ENCODE measurements around the gene MPP3. TPM values are rescaled to one million over a fixed set of nuclear protein-coding genes. Genes with fewer than 3 reads are reported as not detected.
"Not testable (repeated sequence)": the region's sequence is repeated elsewhere in the genome, so short reads cannot be mapped to it uniquely, and the experiment has no call there.

Gene MPP3
- total and polyA plus RNA-seq, 4 donors: 9.9 to 38.7 (median 24.6) TPM

DNA sequence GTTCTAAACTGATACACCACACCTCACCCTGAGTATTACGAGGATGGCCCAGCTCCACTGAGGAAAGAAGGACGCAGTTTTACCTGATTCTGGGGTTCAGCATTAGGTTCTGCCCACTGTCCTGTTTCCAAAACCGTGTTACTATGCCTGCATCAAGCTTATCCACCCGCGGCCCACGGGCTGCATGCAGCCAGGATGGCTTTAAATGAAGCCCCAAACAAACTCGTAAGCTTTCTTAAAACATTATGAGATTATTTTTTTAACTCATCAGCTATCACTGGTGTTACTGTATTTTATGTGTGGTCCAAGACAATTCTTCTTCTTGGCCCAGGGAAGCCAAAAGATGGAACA, 10.0 kb upstream of the MPP3 start:
- peaks cover 0 to 4% (median 0%) of the 10 kb centered on the region in 3 donors for H3K27me3 ChIP-seq (ENCODE audit: control insufficient read depth in 3 of 3, insufficient read depth in 3 of 3, low read length in 2 of 3)
- no peaks in the 10 kb centered on the region for H3K36me3 ChIP-seq (ENCODE audit: control insufficient read depth in 4 of 4, insufficient read depth in 4 of 4, low read length in 4 of 4)
- WGBS, 2 donors: 59 to 66% methylated on average over 7 of the region's 7 CpGs
- no peak overlapping the region for H3K27ac ChIP-seq (ENCODE audit: low read depth in 1 of 2, low read length in 1 of 2)
- peaks cover 0 to 7% (median 5%) of the 10 kb centered on the region in 5 donors for H3K4me1 ChIP-seq (ENCODE audit: control insufficient read depth in 5 of 5, insufficient read depth in 5 of 5, low read length in 5 of 5)
- H3K9ac ChIP-seq (ENCODE audit: insufficient read depth in 1 of 2, low read length in 2 of 2): no peak overlapping the region
- H3K4me3 ChIP-seq: no peak overlapping the region
- DNase-seq: no peak
- TF ChIP-seq, protein P1, sequence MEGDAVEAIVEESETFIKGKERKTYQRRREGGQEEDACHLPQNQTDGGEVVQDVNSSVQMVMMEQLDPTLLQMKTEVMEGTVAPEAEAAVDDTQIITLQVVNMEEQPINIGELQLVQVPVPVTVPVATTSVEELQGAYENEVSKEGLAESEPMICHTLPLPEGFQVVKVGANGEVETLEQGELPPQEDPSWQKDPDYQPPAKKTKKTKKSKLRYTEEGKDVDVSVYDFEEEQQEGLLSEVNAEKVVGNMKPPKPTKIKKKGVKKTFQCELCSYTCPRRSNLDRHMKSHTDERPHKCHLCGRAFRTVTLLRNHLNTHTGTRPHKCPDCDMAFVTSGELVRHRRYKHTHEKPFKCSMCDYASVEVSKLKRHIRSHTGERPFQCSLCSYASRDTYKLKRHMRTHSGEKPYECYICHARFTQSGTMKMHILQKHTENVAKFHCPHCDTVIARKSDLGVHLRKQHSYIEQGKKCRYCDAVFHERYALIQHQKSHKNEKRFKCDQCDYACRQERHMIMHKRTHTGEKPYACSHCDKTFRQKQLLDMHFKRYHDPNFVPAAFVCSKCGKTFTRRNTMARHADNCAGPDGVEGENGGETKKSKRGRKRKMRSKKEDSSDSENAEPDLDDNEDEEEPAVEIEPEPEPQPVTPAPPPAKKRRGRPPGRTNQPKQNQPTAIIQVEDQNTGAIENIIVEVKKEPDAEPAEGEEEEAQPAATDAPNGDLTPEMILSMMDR (IDR thresholded peaks at IDR 0.05; ENCODE audit: control extremely low read depth, extremely low read depth): no peak
- H3K9me3 ChIP-seq (ENCODE audit: control insufficient read depth in 4 of 4, insufficient read depth in 3 of 4, low read length in 3 of 4): no peaks in the 10 kb centered on the region
- ATAC-seq (ENCODE audit: insufficient read depth, low FRiP score): no peak

GRCh38 chr17:43842091-43842974, 9.4 kb upstream of the MPP3 start:
- H3K4me3 ChIP-seq; H3K9ac ChIP-seq (ENCODE audit: insufficient read depth in 1 of 2, low read length in 2 of 2); H3K36me3 ChIP-seq (ENCODE audit: control insufficient read depth in 4 of 4, insufficient read depth in 4 of 4, low read length in 4 of 4); H3K9me3 ChIP-seq (ENCODE audit: control insufficient read depth in 4 of 4, insufficient read depth in 3 of 4, low read length in 3 of 4); ATAC-seq (ENCODE audit: insufficient read depth, low FRiP score); H3K4me1 ChIP-seq (ENCODE audit: control insufficient read depth in 5 of 5, insufficient read depth in 5 of 5, low read length in 5 of 5); H3K27ac ChIP-seq (ENCODE audit: low read depth in 1 of 2, low read length in 1 of 2); H3K27me3 ChIP-seq (ENCODE audit: control insufficient read depth in 3 of 3, insufficient read depth in 3 of 3, low read length in 2 of 3): not testable (repeated sequence)
- 50 to 77% methylated on average over 42 to 54 of the region's 54 CpGs for WGBS, 2 donors
- peak in 1 of 3 donors; percentile 25 for DNase-seq

DNA sequence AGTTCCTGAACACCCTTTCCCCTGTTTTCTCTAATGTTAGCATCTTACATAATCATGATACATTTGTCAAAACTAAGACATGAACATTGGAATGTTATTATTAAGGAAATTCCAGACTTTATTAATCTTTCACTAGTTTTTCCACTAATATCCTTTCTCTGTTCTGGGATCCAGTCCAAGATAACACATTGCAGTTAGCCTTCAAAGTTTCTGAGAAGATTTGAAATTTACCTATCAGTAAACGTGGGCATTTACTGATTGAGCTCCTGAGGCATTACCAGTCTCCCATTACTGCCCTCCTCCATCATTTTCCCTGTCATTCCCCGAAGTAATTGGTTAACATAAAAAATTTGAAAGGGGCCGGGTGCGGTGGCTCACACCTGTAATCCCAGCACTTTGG, 8.3 kb upstream of the MPP3 start:
- 71 to 86% methylated on average over 4 of the region's 4 CpGs for WGBS, 2 donors
- ATAC-seq (ENCODE audit: insufficient read depth, low FRiP score): no peak

GRCh38 chr17:43840814-43841213, 7.9 kb upstream of the MPP3 start:
- H3K9ac ChIP-seq (ENCODE audit: insufficient read depth in 1 of 2, low read length in 2 of 2): no peak overlapping the region
- H3K4me3 ChIP-seq: no peak overlapping the region
- H3K36me3 ChIP-seq (ENCODE audit: control insufficient read depth in 4 of 4, insufficient read depth in 4 of 4, low read length in 4 of 4): no peaks in the 10 kb centered on the region
- WGBS, 2 donors: 48 to 61% methylated on average over 4 of the region's 4 CpGs
- DNase-seq (peak in 2 of 3 donors; percentile 37 to 47), ATAC-seq (ENCODE audit: insufficient read depth, low FRiP score) (no peak)
- peaks cover 0 to 5% (median 0%) of the 10 kb centered on the region in 5 donors for H3K4me1 ChIP-seq (ENCODE audit: control insufficient read depth in 5 of 5, insufficient read depth in 5 of 5, low read length in 5 of 5)
- no peaks in the 10 kb centered on the region for H3K9me3 ChIP-seq (ENCODE audit: control insufficient read depth in 4 of 4, insufficient read depth in 3 of 4, low read length in 3 of 4)
- TF ChIP-seq, protein P1 (IDR thresholded peaks at IDR 0.05; ENCODE audit: control extremely low read depth, extremely low read depth): no peak
- no peak overlapping the region for H3K27ac ChIP-seq (ENCODE audit: low read depth in 1 of 2, low read length in 1 of 2)
- peaks cover 0 to 4% (median 0%) of the 10 kb centered on the region in 3 donors for H3K27me3 ChIP-seq (ENCODE audit: control insufficient read depth in 3 of 3, insufficient read depth in 3 of 3, low read length in 2 of 3)

More for the DNA sequence above, 8.3 kb upstream of the MPP3 start:
- H3K4me1 ChIP-seq (ENCODE audit: control insufficient read depth in 5 of 5, insufficient read depth in 5 of 5, low read length in 5 of 5): peaks cover 0 to 5% (median 0%) of the 10 kb centered on the region in 5 donors
- H3K36me3 ChIP-seq (ENCODE audit: control insufficient read depth in 4 of 4, insufficient read depth in 4 of 4, low read length in 4 of 4): no peaks in the 10 kb centered on the region
- H3K27me3 ChIP-seq (ENCODE audit: control insufficient read depth in 3 of 3, insufficient read depth in 3 of 3, low read length in 2 of 3): peaks cover 0 to 4% (median 0%) of the 10 kb centered on the region in 3 donors
- no peak overlapping the region for H3K9ac ChIP-seq (ENCODE audit: insufficient read depth in 1 of 2, low read length in 2 of 2)
- no peak overlapping the region for H3K4me3 ChIP-seq
- no peaks in the 10 kb centered on the region for H3K9me3 ChIP-seq (ENCODE audit: control insufficient read depth in 4 of 4, insufficient read depth in 3 of 4, low read length in 3 of 4)
- TF ChIP-seq, protein P1 (IDR thresholded peaks at IDR 0.05; ENCODE audit: control extremely low read depth, extremely low read depth): no peak
- H3K27ac ChIP-seq (ENCODE audit: low read depth in 1 of 2, low read length in 1 of 2): no peak overlapping the region
- no peak for DNase-seq

Measured in lung (tissue), 12 donors.